HepG2 (cell line): ENCODE results near the gene NFATC2. TPM values are rescaled to one million over a fixed set of nuclear protein-coding genes. Genes with fewer than 3 reads are reported as not detected.

Source experiments
- ATF1 ChIP-seq: IDR thresholded peaks from 2 replicates; pipeline ENCODE4 v1.6.1; 2016; ENCODE audit warnings: mild to moderate bottlenecking, control low read depth
- ATRX ChIP-seq: sonication (generic); formaldehyde crosslinking; IDR thresholded peaks from 2 replicates; pipeline ENCODE4 v1.4.0; 2020; ENCODE audit warnings: missing genetic modification reagents, borderline replicate concordance
- CERS6 ChIP-seq: sonication (generic); formaldehyde crosslinking; IDR thresholded peaks from 2 replicates; pipeline ENCODE4 v1.5.0; 2020; ENCODE audit warnings: missing genetic modification reagents
- CREM ChIP-seq, 2 experiments: sonication (generic) in 1 of 2; formaldehyde crosslinking in 1 of 2; IDR thresholded peaks; 2 replicates each; pipeline versions ENCODE4 v1.4.0 to v1.6.1; 2016 to 2020; ENCODE audit warnings: antibody characterized with exemption in 1 of 2, mild to moderate bottlenecking in 1 of 2, missing genetic modification reagents in 1 of 2
- CSRNP2 ChIP-seq: sonication (generic); formaldehyde crosslinking; conservative IDR thresholded peaks from 2 replicates; pipeline ENCODE4 v1.8.0; 2022; ENCODE audit warnings: low read depth, missing genetic modification reagents
- GFI1 ChIP-seq: sonication (generic); formaldehyde crosslinking; IDR thresholded peaks from 2 replicates; pipeline ENCODE4 v1.5.0; 2020; ENCODE audit warnings: missing genetic modification reagents, mild to moderate bottlenecking, borderline replicate concordance
- HES4 ChIP-seq: sonication (generic); formaldehyde crosslinking; IDR thresholded peaks from 2 replicates; pipeline ENCODE4 v1.9.0; 2021; ENCODE audit warnings: mild to moderate bottlenecking, missing genetic modification reagents, borderline replicate concordance
- ISX ChIP-seq: sonication (generic); formaldehyde crosslinking; conservative IDR thresholded peaks from 2 replicates; pipeline ENCODE4 v1.5.0; 2020; ENCODE audit warnings: missing genetic modification reagents
- KLF9 ChIP-seq: IDR thresholded peaks from 2 replicates; pipeline ENCODE4 v1.6.1; 2016; ENCODE audit warnings: low read depth
- MEF2D ChIP-seq: sonication (generic); formaldehyde crosslinking; IDR thresholded peaks from 2 replicates; pipeline ENCODE4 v1.5.1; 2020; ENCODE audit warnings: mild to moderate bottlenecking, missing genetic modification reagents
- MEIS2 ChIP-seq: sonication (generic); formaldehyde crosslinking; IDR thresholded peaks from 2 replicates; pipeline ENCODE4 v1.9.0; 2021; ENCODE audit warnings: mild to moderate bottlenecking, missing genetic modification reagents
- NFIB ChIP-seq: sonication (generic); formaldehyde crosslinking; IDR thresholded peaks from 2 replicates; pipeline ENCODE4 v1.9.0; 2021; ENCODE audit warnings: missing genetic modification reagents, mild to moderate bottlenecking, borderline replicate concordance
- NR1H2 ChIP-seq: sonication (generic); formaldehyde crosslinking; IDR thresholded peaks from 2 replicates; pipeline ENCODE4 v1.8.1; 2022; ENCODE audit warnings: low read depth, missing genetic modification reagents, borderline replicate concordance
- PITX1 ChIP-seq: sonication (generic); formaldehyde crosslinking; IDR thresholded peaks from 2 replicates; pipeline ENCODE4 v1.5.1; 2020; ENCODE audit warnings: mild to moderate bottlenecking, missing genetic modification reagents
- POLR2AphosphoS2 ChIP-seq: IDR thresholded peaks from 2 replicates; pipeline ENCODE4 v1.6.1; 2011; ENCODE audit warnings: low read depth, low read length, improper control_type of control experiment
- POLR2AphosphoS5 ChIP-seq: IDR thresholded peaks from 2 replicates; pipeline ENCODE4 v1.6.1; 2012; ENCODE audit warnings: low read depth, low read length
- SMARCE1 ChIP-seq: fragments of 450-650 bp; IDR thresholded peaks from 2 replicates; pipeline ENCODE4 v1.6.1; 2017; ENCODE audit warnings: borderline replicate concordance
- SRF ChIP-seq: IDR thresholded peaks from 2 replicates; pipeline ENCODE4 v1.6.1; 2011; ENCODE audit warnings: mild to moderate bottlenecking, low read depth, low read length, moderate library complexity
- TBX2 ChIP-seq: sonication (generic); formaldehyde crosslinking; IDR thresholded peaks from 2 replicates; pipeline ENCODE4 v1.5.0; 2020; ENCODE audit warnings: missing genetic modification reagents, mild to moderate bottlenecking, borderline replicate concordance
- TBX3 ChIP-seq: fragments of 450-650 bp; IDR thresholded peaks from 2 replicates; pipeline ENCODE4 v1.6.1; 2017; ENCODE audit warnings: antibody characterized with exemption, mild to moderate bottlenecking, inconsistent platforms, borderline replicate concordance
- TERF1 ChIP-seq: sonication (generic); formaldehyde crosslinking; IDR thresholded peaks from 2 replicates; pipeline ENCODE4 v1.8.0; 2022; ENCODE audit warnings: mild to moderate bottlenecking, missing genetic modification reagents, moderate library complexity
- ZIK1 ChIP-seq: sonication (generic); formaldehyde crosslinking; IDR thresholded peaks from 2 replicates; pipeline ENCODE4 v1.5.0; 2020; ENCODE audit warnings: mild to moderate bottlenecking, low read depth, missing genetic modification reagents, borderline replicate concordance
- ZNF136 ChIP-seq: sonication (generic); formaldehyde crosslinking; IDR thresholded peaks from 2 replicates; pipeline ENCODE4 v1.8.1; 2022; ENCODE audit warnings: low read depth, mild to moderate bottlenecking, moderate library complexity, missing genetic modification reagents
- ZNF33A ChIP-seq: sonication (generic); formaldehyde crosslinking; IDR thresholded peaks from 2 replicates; pipeline ENCODE4 v1.5.1; 2020; ENCODE audit warnings: missing genetic modification reagents, mild to moderate bottlenecking, moderate library complexity, borderline replicate concordance
- ZNF34 ChIP-seq: sonication (generic); formaldehyde crosslinking; IDR thresholded peaks from 2 replicates; pipeline ENCODE4 v1.4.0; 2020; ENCODE audit warnings: mild to moderate bottlenecking, missing genetic modification reagents, borderline replicate concordance
- ZNF556 ChIP-seq: sonication (generic); formaldehyde crosslinking; IDR thresholded peaks from 2 replicates; pipeline ENCODE4 v1.4.0; 2020; ENCODE audit warnings: mild to moderate bottlenecking, missing genetic modification reagents, borderline replicate concordance
- ZNF652 ChIP-seq: IDR thresholded peaks from 2 replicates; pipeline ENCODE4 v1.6.1; 2016; ENCODE audit warnings: low read depth, borderline replicate concordance
- ZNF737 ChIP-seq: sonication (generic); formaldehyde crosslinking; IDR thresholded peaks from 2 replicates; pipeline ENCODE4 v1.5.0; 2020; ENCODE audit warnings: missing genetic modification reagents, mild to moderate bottlenecking, borderline replicate concordance
- polyA plus RNA-seq, 8 experiments: library from polyadenylated mRNA; depleted of rRNA in 3 of 8; stranded (reverse) in 7 of 8; unstranded in 1 of 8; fragments of >200 nt; fragmentation: Illumina TruSeq in 4 of 8; extraction: Trizol in 4 of 8; gene quantifications; 2 replicates each; pipeline versions ENCODE4 v1.2.1 to v1.2.3, GENCODE V29; 2011 to 2016; ENCODE audit warnings: low read depth in 4 of 8, missing spikeins in 1 of 8, mixed read lengths in 1 of 8; ENCODE audit not compliant: insufficient read depth in 1 of 8
- total RNA-seq, 5 experiments: library from RNA; depleted of rRNA; stranded (reverse); fragments of >200 nt; fragmentation: Illumina TruSeq; extraction: Trizol; gene quantifications; 2 replicates each; pipeline ENCODE4 v1.2.3, GENCODE V29; 2016; ENCODE audit warnings: low read depth in 1 of 5

NFATC2 gene
- total and polyA plus RNA-seq, 2 of the 13 experiments (the other 11 are each of a cell fraction or from before 2014, with no cell fraction given), result 1.9 to 3.3 TPM

GRCh38 chr20:51428401-51429143, 113.9 kb downstream of the NFATC2 start (continued):
- TF ChIP-seq TERF1 (CRISPR knock-in tag) (no peak), POLR2AphosphoS5 (no peak), NR1H2 (CRISPR knock-in tag) (no peak), ZNF33A (no peak), NFIB (CRISPR knock-in tag) (no peak), TBX2 (CRISPR knock-in tag) (peak; percentile 89), GFI1 (no peak; the same call in 1 of the 2 replicates), KLF9 (CRISPR knock-in tag) (no peak), TBX3 (no peak), ZNF556 (CRISPR knock-in tag) (peak; percentile 92; the same call in 1 of the 2 replicates), HES4 (CRISPR knock-in tag) (no peak), ZNF34 (CRISPR knock-in tag) (no peak), ZNF737 (CRISPR knock-in tag) (no peak), ZIK1 (peak; percentile 65; the same call in 1 of the 2 replicates), SMARCE1 (no peak), SRF (no peak), ATF1 (CRISPR knock-in tag) (no peak), MEF2D (CRISPR knock-in tag) (peak; percentile 63; the same call in 1 of the 2 replicates), MEIS2 (CRISPR knock-in tag) (peak; percentile 92), PITX1 (CRISPR knock-in tag) (peak; percentile 95), CREM (IDR thresholded peaks at IDR 0.05) (peak; percentile 68; the same call in 1 of the 2 replicates), CREM (CRISPR knock-in tag; IDR thresholded peaks at IDR 0.05) (no peak), ZNF652 (CRISPR knock-in tag) (peak; percentile 17; the same call in 1 of the 2 replicates), POLR2AphosphoS2 (no peak), ZNF136 (CRISPR knock-in tag) (no peak), ISX (CRISPR knock-in tag) (peak; percentile 56; the same call in 1 of the 2 replicates), CSRNP2 (CRISPR knock-in tag) (no peak), ATRX (CRISPR knock-in tag) (no peak), CERS6 (CRISPR knock-in tag) (0 out of 2 replicates have a peak, but pooled peaks have one; percentile 12)
